Left renal cortex interstitium (tissue), 4 donors: ENCODE results near the gene APOA4. TPM values are rescaled to one million over a fixed set of nuclear protein-coding genes. Genes with fewer than 3 reads are reported as not detected.

Experiments used
- DNase-seq, 4 donors: peaks; one replicate each; pipeline ENCODE4 v3.0.0-alpha.2; 2013; ENCODE audit warnings: low read depth in 4 of 4, low spot score in 2 of 4, missing footprints in 1 of 4
- polyA plus RNA-seq, 4 donors: library from polyadenylated mRNA; unstranded; fragments of 120-200 nt; gene quantifications; one replicate each; pipeline ENCODE4 v1.2.1, GENCODE V29; 2013; ENCODE audit not compliant: insufficient read length in 4 of 4

The APOA4 gene
- polyA plus RNA-seq = not detected

DNA sequence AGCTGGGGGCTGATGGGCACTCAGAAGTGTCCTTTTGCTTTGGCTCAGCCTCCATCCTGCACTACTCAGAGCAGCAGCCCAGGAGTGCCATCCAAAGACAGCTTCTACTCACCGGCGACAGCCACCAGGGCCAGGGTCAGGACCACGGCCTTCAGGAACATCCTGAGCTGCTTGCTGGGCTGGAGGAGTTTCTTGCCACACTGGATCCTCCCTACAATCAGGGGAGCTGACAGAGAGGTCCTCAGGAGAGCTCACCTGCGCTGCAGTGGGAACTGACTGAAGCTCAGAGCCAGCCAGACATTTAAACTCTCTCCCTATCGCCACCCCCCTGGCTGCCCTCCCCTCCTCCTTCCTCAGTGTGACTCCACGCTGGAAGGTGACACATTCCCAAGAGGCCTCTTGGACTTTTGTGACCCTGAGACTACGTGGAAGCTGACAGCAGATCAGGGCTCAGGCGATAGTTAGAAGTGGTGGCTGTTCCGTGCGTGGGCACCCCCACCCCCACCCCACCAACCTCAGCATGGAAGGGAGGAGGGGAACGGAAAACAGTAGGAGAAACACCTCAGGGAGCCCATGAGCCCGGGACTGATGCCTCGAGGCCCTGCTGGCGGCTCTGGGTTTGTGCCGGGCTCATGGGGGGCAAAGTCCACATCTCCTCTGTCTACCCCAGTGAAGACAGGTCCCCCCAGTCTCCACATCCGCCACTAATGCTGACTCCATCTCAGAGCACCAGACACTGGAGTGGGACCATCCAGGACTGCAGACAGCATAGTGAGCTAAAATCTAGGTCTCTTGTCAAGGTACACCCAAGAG lies at the start of gene APOA4:
TSS of gene APOA4 (minus strand) at position 274 of the 813 bp plus-strand sequence. CDS start at position 161, 113 bp downstream.
- DNase-seq = no peak

DNA sequence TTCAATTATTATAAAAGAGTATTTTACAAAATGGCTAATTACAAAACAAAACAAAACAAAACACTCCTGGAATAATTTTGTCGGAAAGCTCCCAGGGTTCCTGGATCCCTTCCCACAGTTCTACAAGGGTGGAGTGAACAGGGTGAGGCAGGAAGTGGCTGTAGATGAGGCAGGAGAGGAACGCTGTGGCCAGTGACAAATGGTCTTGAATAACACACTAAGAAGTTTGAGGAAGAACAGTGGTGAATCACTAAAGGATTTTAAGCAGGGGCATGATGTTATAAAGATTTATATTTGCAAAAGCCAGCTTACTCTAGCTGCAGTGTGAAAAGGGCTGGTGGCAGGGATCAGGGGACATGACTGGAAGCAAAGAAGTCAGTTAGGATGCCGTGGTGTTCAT lies 48.1 kb upstream of the APOA4 start:
- no peak for DNase-seq

DNA sequence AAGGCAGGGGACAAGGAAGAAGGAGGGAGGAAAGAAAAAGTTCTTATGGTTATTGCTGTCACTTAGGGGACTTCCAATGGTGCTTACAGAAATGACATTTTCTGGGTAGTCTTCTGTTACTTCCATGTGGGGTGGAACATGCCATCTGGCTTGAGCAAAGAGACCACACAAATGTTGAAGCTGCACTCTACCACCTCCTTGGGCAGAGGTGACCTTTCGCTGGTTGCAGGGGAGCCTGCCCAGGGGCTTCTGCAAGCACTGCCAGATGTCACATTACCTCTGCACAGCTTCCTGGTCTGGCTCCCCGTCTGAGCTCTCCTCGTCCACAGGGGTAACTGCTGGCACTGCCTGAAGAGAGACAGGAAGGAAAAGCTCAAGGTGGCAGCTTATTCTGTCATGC lies 47.0 kb upstream of the APOA4 start:
- no peak for DNase-seq

DNA sequence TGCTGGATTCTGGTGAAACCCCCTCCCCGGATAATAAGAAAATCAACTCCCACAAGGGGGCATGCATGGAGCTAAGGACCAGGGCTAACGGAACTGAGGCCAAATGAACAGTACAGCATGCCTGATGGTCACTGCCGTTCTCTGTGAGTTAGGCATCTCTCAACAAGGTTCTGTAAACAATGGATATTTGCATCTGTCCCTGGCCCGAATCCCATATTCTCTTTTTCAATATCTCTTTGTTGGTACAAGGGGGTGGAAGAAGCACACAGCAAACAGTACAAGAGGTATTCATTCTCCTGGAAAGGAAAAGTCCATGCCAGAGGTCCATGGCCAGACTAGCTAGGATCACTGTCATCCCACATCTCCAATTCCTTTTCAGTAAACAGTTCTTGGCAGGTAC lies 46.5 kb upstream of the APOA4 start:
- DNase-seq = no peak

DNA sequence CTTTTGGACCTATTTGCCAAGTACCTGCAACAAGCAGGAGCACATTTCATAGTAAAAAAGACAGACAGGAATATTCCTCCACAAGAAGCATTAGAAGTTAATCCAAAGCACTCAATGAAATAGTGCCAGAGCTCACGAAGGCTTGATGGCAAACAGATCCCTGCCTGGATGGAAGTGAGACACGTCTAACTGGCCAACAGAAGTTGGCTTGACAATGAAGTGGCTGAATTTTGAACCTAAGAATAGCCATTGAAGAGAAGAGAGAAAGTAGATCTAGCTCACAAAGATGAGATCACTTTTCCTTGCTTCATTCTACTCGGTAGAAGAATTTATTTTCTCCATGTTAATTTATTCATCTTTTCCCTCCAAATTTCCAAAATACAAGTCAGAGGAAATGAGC lies 45.0 kb upstream of the APOA4 start:
- DNase-seq = no peak

DNA sequence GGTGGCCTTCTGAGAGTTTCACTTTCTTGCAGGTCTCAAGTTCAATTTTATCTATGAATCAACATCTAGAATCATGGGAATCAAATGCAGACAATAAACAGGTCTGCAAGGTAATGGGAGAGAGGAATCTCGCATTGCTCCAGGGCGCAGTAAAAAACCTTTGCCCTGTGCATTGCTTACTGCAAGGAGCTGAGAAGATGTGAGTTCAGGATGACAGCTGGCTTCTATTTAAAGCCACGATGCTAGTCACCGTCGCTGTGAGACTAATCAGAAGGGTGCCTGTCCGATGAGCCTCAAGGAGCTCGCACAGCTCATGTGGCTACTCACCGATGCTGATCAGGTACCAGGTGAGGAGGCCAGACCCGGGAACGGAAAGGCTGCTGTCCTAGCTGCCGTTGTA lies 44.5 kb upstream of the APOA4 start:
- no peak for DNase-seq

DNA sequence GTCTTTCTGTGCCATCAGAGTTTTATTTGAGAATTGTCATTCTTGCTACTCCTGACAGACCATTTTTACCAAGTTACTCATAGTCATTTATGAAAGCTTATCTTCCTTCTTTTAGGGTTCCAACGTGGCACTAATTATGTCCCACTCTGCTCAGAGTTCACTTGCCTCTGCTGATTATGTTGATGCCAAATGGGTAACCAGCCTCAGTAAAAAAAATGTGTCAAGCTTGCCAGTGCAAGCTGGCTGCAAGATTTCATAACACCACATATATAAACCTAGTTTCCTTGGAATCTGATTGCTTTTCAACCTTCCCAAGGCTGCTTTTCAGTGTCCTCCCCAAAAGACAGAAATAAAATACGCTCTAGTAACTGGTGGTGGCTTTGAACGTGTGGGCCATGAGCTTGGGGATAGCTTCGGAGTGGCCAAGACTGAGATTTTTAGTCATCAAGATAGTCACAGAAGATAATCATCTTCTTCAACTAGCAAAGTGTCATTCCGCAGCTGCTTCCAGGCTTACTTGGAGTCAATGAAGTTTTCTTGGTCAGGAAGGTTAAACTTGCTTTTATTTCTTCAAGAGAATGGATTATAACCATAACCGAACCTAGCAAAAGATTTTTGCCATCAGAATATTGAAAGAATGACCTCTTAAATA lies 43.8 kb upstream of the APOA4 start:
- DNase-seq = no peak

DNA sequence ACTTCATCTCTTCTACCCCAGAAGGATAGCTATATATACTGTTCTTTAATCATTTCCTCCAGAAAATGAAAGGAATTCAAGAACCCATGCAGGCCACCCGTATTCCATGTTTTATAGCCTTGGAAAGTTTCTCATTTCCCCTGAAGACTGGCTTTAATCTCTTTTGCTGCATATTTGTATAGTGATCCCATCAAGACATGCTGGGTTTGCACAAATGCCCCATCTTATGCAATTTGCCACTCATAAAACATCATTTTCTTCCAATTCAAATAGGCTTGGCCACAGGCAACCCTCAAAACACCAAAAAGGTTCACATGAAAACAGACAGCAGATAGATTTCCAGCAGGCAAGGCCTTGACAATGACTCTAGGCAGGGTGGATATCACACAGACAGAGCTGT lies 42.6 kb upstream of the APOA4 start:
- DNase-seq = no peak

DNA sequence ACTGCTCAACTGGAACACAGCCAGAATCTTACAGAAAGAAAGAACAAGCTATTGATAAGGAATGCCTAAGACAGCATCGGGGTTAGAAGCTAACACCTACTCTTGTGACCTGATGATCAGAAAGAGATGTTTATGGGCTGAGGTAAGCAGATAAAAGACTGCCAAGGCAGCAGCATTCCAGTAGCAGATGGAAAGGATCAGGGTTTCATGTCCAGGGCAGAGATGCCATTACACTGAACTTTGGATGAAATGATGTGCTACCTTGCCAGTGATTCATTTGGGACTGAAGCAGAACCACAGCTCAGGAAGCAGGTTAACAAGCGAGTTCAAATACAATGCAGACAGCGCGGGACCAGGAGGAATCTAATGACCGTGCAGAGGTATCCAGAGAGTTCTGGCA lies 41.4 kb upstream of the APOA4 start:
- DNase-seq = no peak

DNA sequence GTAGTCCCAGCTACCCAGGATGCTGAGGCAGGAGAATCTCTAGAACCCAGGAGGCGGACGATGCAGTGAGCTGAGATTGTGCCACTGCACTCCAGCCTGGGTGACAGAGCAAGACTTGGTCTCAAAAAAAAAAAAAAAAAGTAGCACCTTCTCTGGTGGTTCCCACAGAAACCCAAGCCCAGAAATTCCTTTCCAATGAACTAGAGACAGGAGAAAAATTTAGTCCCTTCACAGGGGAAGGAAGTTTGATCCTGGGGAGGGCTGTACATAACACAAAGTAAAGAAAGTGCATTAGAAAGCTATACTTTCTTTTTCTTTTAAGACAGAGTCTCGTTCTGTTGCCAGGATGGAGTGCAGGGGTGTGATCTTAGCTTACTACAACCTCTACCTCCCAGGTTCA lies 39.8 kb upstream of the APOA4 start:
- DNase-seq = no peak

DNA sequence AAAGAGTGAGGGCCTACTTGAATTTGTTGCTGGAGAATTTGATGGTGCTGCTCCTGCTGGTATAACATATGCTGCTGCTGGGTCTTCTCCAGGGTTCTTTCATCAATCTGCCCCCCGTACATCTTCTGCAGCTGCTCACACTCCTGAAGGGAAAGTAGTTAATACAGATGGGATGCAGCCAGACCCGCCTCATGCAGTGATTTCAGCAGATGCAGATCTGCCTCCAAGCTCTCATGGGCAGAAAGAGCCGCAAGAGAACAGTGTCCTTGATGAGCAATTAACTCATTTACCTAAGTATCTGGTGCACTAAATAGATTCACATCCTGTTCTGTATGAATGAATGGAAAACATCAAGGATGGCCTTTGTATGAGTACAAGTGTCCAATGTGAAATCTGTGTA lies 39.1 kb upstream of the APOA4 start:
- no peak for DNase-seq

DNA sequence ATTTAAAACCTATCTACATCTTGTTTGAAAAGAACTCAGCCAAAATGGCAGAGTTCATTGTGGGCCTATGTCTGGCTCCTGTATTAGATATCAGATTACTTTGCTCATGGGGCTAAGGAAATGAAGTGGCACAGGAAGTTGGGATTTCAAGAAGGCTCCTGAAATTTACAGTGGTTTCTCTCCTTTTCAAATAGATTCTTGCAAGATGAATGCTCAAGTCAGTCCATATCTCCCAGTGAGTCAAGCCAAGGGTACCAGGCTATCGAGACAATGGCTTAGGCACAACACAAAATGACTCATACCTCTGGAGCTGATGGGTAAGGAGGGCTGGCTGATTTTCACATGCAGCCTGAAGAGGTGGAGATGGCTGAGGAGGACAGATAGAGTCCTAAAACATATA lies 38.4 kb upstream of the APOA4 start:
- no peak for DNase-seq

DNA sequence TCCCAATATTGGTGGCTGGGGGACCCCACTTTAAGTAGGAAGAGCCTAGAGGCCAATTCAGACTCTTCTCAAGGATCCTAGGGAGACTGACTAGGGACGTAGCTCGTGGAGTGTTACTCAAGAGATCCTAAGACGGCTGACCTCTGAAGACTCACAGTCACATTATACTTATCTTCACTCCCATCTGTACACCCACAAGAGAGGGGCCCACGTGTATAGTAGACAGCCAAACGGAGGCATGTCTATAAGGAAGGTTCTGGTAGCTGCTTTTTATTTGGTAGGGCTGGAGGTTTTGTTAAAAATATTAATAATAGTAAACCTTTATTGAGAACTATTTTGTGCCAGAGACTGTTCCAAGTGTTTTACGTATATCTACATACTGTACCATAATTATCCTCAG lies 37.2 kb upstream of the APOA4 start:
- no peak for DNase-seq

DNA sequence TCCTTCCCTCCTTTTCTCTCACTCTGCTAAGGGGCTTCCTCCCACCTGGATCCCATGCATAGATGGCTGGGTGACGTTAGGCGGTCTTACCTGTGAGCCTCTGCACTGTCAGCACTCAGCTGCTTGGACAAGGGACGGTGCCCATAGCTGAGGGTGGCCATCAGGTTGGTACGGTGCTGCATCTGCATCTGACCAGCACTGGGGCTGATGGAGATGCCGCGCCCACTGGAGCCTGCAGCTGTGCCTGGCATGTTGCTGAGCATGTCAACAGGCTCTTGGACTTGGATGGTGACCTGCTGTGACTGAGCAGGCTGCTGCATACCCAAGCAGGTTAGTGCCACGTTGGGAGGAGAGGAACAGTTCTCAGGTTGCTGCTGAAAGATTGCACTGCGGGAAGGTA lies 36.1 kb upstream of the APOA4 start:
- DNase-seq = no peak

DNA sequence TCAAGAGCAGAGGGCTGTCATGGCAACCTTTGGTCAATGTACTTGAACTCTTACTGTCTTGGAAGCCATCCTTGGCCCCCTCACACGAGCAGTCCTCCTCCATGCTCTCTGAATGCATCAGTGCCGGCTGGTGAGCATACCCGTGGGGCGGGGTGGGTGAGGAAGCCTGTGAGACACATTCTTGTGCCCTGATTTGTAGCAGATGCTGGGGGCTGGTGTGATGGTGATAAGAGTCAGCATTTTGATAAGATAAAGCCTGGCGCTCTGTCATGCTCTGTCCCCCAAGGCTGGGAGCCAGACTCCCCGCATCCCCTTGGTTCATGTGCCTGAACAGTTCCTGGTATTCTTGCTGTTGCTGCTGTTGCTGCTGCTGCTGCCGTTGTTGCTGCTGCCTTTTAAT lies 34.8 kb upstream of the APOA4 start:
- DNase-seq = no peak

DNA sequence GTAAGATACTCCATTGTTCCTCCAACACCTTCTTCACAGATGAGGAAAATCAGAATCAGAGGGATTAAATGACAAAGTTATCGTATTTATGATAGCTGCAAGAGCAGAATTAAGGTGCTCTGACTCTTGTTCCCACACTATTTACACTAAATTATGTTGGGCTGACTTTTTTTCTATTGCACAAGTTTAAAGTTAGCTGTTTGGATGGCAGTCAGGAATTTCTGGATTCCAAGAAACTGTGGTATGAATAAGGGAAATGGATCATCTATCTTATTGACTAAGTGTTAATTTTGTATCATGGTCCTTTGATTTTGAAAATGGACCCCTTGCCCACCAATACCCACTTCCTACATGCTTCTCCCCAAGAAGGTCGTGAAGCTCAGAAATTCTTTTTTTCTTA lies 34.2 kb upstream of the APOA4 start:
- DNase-seq = no peak

DNA sequence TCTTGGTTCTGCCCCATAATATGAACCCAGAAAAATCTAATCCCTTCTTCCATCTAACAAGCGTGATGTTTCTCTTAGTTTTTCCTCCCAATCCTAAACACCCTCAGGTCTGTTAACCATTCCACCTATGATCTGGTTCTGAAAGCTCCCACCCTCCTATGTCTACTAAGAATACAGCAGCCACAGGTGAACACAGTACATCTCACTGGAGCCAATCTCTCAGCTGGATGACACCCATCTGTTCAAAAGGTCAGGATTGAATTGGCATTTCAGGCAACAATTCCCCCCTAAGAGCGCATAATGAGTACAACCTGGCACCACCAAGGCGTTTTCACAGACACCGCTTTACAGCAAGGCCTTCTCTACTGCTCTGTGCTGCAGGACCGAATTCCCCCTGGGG lies 33.3 kb upstream of the APOA4 start:
- no peak for DNase-seq

DNA sequence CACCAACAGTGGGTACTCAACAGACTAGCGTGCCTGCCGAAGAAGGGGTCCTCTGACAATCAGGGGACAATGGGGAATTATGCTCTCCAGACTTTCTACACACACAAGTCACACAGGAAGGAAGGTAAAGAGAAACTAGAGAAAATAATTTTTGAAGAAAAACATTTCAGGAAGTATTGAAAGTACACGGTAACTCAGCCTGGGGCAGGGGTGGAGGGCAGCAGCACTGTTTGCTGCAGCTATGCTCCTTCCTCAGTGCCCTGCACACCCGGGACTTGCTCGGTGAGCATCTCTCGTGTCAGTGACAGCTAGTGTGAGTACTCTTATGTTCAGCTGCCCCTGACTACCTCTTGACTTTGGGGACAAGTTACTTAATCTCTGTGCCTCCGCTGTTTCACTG lies 32.3 kb upstream of the APOA4 start:
- no peak for DNase-seq

DNA sequence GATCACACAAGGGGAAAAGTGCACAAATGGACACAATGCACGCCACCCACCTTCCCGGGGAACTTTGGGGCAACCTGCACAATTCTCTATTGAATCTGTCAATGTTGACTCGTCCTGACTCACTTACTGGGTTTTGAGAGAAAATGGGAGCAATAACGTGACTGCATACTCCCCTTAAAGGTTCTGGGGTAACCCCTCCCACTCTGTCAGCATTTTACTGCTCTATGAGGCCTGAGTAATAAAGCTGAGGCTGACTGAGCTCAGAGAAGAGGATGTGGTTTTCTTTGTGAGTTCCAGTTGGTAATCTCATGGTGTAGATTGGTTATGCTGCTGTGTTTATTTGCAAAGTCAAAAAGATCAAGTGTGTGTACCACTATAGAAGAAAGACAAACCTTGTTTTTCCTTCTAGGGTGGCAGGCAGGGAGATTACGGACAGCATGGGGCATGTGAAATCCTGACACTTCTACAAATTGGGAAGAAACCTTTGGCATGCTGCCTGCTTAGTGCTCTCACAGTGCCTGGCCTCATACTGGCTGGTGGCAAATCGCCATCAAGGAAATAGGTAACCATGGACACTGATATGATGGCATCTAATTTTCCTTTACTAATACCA lies 30.5 kb upstream of the APOA4 start:
- no peak for DNase-seq

DNA sequence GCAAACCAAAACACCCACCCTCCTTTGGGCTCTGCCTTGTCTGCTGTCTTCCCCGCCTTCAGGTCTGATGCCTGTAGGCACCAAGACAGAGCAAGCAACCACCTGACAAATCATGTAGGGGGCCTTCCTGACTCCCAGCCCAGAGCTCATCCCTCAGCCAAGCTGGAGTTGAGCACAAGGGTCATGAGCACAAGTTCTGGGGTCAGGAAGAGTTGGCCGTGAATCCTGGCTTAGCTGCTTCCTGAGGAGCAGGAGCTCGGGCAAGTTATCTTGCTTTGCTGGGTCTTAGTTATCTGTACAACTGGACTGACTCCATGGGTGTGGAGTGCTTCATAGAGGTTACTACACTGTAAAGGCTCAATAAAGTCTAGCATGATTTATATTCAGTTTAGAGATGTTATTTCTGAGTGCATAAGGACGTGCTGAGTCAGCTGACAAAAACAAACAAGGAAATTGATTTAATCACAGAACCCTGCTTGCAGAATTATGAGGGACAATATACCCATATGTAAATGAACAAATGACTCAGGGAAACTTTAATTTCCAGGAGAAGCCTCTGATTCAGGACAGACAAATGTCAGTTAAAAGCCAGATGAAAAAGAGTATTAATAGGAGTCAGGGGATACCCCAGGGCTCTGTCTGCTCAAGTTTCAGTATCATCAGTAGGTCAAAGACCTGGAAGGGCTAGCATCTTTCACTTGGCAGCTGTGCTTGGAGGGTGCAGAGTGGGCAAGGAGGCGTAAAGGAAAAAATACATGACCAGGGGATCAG lies 29.3 kb upstream of the APOA4 start:
- no peak for DNase-seq

DNA sequence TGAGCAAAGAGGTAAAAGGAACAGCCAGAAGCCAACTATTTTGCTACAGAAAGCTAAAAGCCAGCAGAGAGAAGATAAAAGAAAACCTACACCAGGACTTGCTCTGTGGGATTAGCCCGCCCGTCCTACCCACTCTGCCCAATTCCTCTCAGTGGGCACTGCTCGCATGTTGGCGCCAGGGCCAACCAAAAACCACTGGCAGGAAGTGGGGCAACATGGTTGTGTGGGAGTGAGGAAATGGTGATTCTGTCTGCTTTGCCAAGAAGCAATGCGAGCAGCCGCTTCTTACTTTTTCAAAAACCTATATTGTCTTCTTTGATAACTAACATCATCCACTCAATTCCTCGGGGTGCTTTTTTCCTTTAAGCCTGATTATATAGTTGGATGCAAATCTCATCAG lies 28.5 kb upstream of the APOA4 start:
- DNase-seq = no peak
